Upper lobe of left lung (tissue), 6 donors: ENCODE results near the gene IL36B. TPM values are rescaled to one million over a fixed set of nuclear protein-coding genes. Genes with fewer than 3 reads are reported as not detected.

Experiments
- ATAC-seq, 2 donors: fragments of 200-7000 bp; cut with Tn5 transposase; one replicate each; pipeline ENCODE4 v1.9.1; 2022; ENCODE audit warnings: mild to moderate bottlenecking in 2 of 2, moderate library complexity in 2 of 2; ENCODE audit not compliant: low FRiP score in 2 of 2
- DNase-seq, 2 donors: peaks; one replicate each; pipeline ENCODE4 v3.0.0-alpha.2; 2019 to 2020
- H3K27ac ChIP-seq, 4 donors: fragments of 200-600 bp; sonication (generic); one replicate each; pipeline ENCODE4 v1.5.1; 2016 to 2019
- H3K27me3 ChIP-seq, 4 donors: fragments of 200-600 bp; sonication (generic); one replicate each; pipeline ENCODE4 v1.5.1; 2017 to 2019
- H3K36me3 ChIP-seq, 4 donors: fragments of 200-600 bp; sonication (generic); one replicate each; pipeline ENCODE4 v1.5.1; 2016 to 2019
- H3K4me1 ChIP-seq, 4 donors: fragments of 200-600 bp; sonication (generic); one replicate each; pipeline ENCODE4 v1.5.1; 2018 to 2019
- H3K4me3 ChIP-seq, 4 donors: fragments of 200-600 bp; sonication (generic); one replicate each; pipeline ENCODE4 v1.5.1; 2017 to 2019; ENCODE audit warnings: mild to moderate bottlenecking in 2 of 4, moderate library complexity in 1 of 4
- H3K9me3 ChIP-seq, 4 donors: fragments of 200-600 bp; sonication (generic); one replicate each; pipeline ENCODE4 v1.5.1; 2018 to 2019
- CTCF ChIP-seq, 6 experiments: fragments of 450-650 bp in 4 of 6; fragments of 200-600 bp in 2 of 6; sonication (generic) in 2 of 6; IDR thresholded peaks; one replicate each; pipeline ENCODE4 v1.5.1; 2016 to 2019; ENCODE audit warnings: antibody characterized with exemption in 6 of 6
- EP300 ChIP-seq, 4 donors: sonication (generic); formaldehyde crosslinking; IDR thresholded peaks; one replicate each; pipeline ENCODE4 v1.5.1; 2017; ENCODE audit warnings: antibody characterized with exemption in 4 of 4, control low read depth in 2 of 4
- POLR2A ChIP-seq, 4 donors: fragments of 450-650 bp; IDR thresholded peaks; one replicate each; pipeline ENCODE4 v1.5.1; 2016 to 2017; ENCODE audit warnings: antibody characterized with exemption in 4 of 4, mild to moderate bottlenecking in 2 of 4
- POLR2AphosphoS5 ChIP-seq, 2 donors: sonication (generic); formaldehyde crosslinking; IDR thresholded peaks; one replicate each; pipeline ENCODE4 v1.5.1; 2017; ENCODE audit warnings: antibody characterized with exemption in 2 of 2
- WGBS, 2 donors: methylation state at CpG; one replicate each; pipeline ENCODE4 v1.1.5; 2017 to 2018; 5-methylcytosine and 5-hydroxymethylcytosine counted together
- total RNA-seq, 6 donors: library from RNA; depleted of rRNA in 4 of 6; stranded (reverse); fragments of >200 nt in 4 of 6; gene quantifications; one replicate each; pipeline versions ENCODE4 v1.1.0 to v1.2.1, GENCODE V29; 2016 to 2021
- donor health status: DM: no; HTN: no; CAD: no; lungs with moderate emphysema.
- donor health status: DM: no; HTN: yes; CAD: no; lungs with severe emphysema.

The IL36B gene
- total RNA-seq, 6 donors from 2014 or later = not detected

- Histone ChIP-seq H3K9me3 (no peaks in the 10 kb centered on the region), H3K4me3 (no peak overlapping the region), H3K27me3 (no peaks in the 10 kb centered on the region), H3K36me3 (no peaks in the 10 kb centered on the region), H3K27ac (no peak overlapping the region), H3K4me1 (no peaks in the 10 kb centered on the region)
- no peak for DNase-seq
- TF ChIP-seq POLR2AphosphoS5 (IDR thresholded peaks at IDR 0.05) = no peak
- no peak for TF ChIP-seq CTCF (IDR thresholded peaks at IDR 0.05)
- TF ChIP-seq EP300 (IDR thresholded peaks at IDR 0.05) = no peak
- no peak for TF ChIP-seq POLR2A (IDR thresholded peaks at IDR 0.05)
- no peak for ATAC-seq
- 90 to 94% methylated on average over 2 of the region's 2 CpGs for WGBS, 2 donors
Observed at GRCh38 chr2:113024764-113025163, 27.9 kb downstream of the IL36B start.

GRCh38 chr2:113021312-113021711 is 31.4 kb downstream of the IL36B start:
- ATAC-seq (no peak), DNase-seq (no peak)
- Histone ChIP-seq H3K27me3 (no peaks in the 10 kb centered on the region), H3K9me3 (no peaks in the 10 kb centered on the region), H3K36me3 (no peaks in the 10 kb centered on the region), H3K4me3 (no peak overlapping the region), H3K27ac (no peak overlapping the region), H3K4me1 (no peaks in the 10 kb centered on the region)
- no peak for TF ChIP-seq EP300 (IDR thresholded peaks at IDR 0.05)
- no peak for TF ChIP-seq POLR2A (IDR thresholded peaks at IDR 0.05)
- TF ChIP-seq POLR2AphosphoS5 (IDR thresholded peaks at IDR 0.05) = no peak
- no peak for TF ChIP-seq CTCF (IDR thresholded peaks at IDR 0.05)
- WGBS, 2 donors = 69% methylated on average over 4 of the region's 4 CpGs

- Histone ChIP-seq H3K27me3 (no peaks in the 10 kb centered on the region), H3K27ac (no peak overlapping the region), H3K4me1 (no peaks in the 10 kb centered on the region), H3K4me3 (no peak overlapping the region), H3K9me3 (no peaks in the 10 kb centered on the region), H3K36me3 (no peaks in the 10 kb centered on the region)
- DNase-seq (no peak), ATAC-seq (no peak)
- TF ChIP-seq POLR2AphosphoS5 (IDR thresholded peaks at IDR 0.05) (no peak), POLR2A (IDR thresholded peaks at IDR 0.05) (no peak), EP300 (IDR thresholded peaks at IDR 0.05) (no peak), CTCF (IDR thresholded peaks at IDR 0.05) (no peak)
- WGBS, 2 donors = 77 to 80% methylated on average over 3 of the region's 3 CpGs
Observed at GRCh38 chr2:113018509-113018908, 34.2 kb downstream of the IL36B start.

GRCh38 chr2:113015655-113016054 is 37.0 kb downstream of the IL36B start:
- WGBS, 2 donors = 88 to 90% methylated on average over 2 of the region's 2 CpGs
- no peak overlapping the region for H3K27ac ChIP-seq
- DNase-seq (no peak), ATAC-seq (no peak)
- no peaks in the 10 kb centered on the region for H3K4me1 ChIP-seq
- TF ChIP-seq POLR2A (IDR thresholded peaks at IDR 0.05) (no peak), POLR2AphosphoS5 (IDR thresholded peaks at IDR 0.05) (no peak)
- H3K36me3 ChIP-seq = no peaks in the 10 kb centered on the region
- H3K27me3 ChIP-seq = no peaks in the 10 kb centered on the region
- no peaks in the 10 kb centered on the region for H3K9me3 ChIP-seq
- H3K4me3 ChIP-seq = no peak overlapping the region

GRCh38 chr2:113015042-113015441 is 37.6 kb downstream of the IL36B start:
- TF ChIP-seq POLR2AphosphoS5 (IDR thresholded peaks at IDR 0.05) = no peak
- no peak for TF ChIP-seq CTCF (IDR thresholded peaks at IDR 0.05)
- no peak for TF ChIP-seq EP300 (IDR thresholded peaks at IDR 0.05)
- TF ChIP-seq POLR2A (IDR thresholded peaks at IDR 0.05) = no peak
- no peak for DNase-seq
- Histone ChIP-seq H3K4me1 (no peaks in the 10 kb centered on the region), H3K4me3 (no peak overlapping the region), H3K36me3 (no peaks in the 10 kb centered on the region), H3K9me3 (no peaks in the 10 kb centered on the region), H3K27me3 (no peaks in the 10 kb centered on the region), H3K27ac (no peak overlapping the region)
- 72 to 74% methylated on average over 1 of the region's 1 CpG for WGBS, 2 donors
- ATAC-seq = no peak
